HG02678 (cell line): ENCODE data around the gene DDX6.
"Not testable (repeated sequence)": the region's sequence is repeated elsewhere in the genome, so short reads cannot be mapped to it uniquely, and the experiment has no call there.

ENCODE experiments used
- ATAC-seq: cut with Tn5 transposase; IDR thresholded peaks from one replicate; pipeline ENCODE4 v1.9.1; 2021; ENCODE audit warnings: mild to moderate bottlenecking, moderate library complexity; ENCODE audit not compliant: unreplicated experiment

Gene DDX6

DNA sequence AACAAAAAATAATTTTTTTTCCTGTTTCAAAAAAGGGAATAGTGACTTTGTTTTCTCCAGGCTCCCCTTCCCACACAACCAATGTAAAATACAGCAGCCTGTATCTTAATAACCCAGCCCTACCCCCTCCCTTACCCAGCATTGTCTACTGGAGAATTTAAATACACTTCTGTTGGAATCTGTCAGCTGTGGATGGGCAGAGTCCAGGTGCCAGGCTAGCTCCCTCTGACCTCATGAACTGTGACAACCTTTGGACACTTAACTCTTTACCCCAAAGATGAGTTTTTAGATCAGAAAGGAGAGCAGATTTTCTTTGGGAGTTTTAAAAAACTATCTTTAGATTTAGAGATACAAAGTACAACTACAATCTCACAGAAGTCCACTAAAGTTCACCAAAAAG lies 42.9 kb downstream of the DDX6 start:
- no peak for ATAC-seq

- ATAC-seq, result no peak
Observed at GRCh38 chr11:118746988-118747585, 43.9 kb downstream of the DDX6 start.

DNA sequence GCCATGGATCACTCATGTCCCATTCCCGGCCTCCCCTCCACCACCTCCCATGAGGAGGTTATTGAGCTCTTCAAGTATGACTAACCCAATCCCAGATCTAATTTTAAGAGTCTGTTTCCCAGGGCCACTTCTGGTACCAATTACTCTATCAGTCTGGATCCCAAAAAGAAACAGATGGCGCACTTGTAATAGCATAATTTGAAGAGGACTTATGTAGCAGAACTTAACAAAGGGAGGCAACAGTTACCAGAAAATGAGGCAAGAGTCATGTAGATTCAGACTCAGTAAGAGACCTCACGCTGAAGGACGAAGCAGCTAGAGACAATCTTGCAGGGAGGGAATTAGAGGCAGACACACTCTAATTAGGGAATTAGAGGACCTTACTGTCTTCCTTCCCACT lies 46.9 kb downstream of the DDX6 start:
- ATAC-seq, result no peak

GRCh38 chr11:118742304-118742703 lies 48.7 kb downstream of the DDX6 start:
- ATAC-seq, result no peak

- ATAC-seq, result no peak
Observed at GRCh38 chr11:118740892-118741291, 50.1 kb downstream of the DDX6 start.

- no peak for ATAC-seq
Observed at GRCh38 chr11:118735203-118735602, 55.8 kb downstream of the DDX6 start.

DNA sequence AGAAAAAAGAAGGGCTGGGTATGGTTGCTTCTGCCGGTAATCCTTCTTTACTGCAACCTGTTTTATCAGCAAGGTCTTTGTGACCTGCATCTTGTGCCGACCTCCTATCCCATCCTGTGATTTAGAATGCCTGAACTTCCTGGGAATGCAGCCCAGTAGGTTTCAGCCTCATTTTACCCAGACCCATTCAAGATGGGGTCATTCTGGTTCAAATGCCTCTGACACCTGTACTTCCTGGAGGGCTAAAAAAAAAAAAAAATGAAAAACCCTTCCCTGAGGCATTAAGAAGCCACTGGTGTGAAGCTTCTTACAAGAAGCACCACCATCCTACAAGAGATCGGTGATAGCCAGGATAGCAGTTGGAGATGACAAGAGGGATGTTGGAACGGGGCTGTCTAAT lies 56.9 kb downstream of the DDX6 start:
- no peak for ATAC-seq

- ATAC-seq, result not testable (repeated sequence)
Observed at GRCh38 chr11:118729753-118730152, 61.2 kb downstream of the DDX6 start.

GRCh38 chr11:118728112-118728511 lies 62.9 kb downstream of the DDX6 start:
- ATAC-seq, result not testable (repeated sequence)

- not testable (repeated sequence) for ATAC-seq
Observed at GRCh38 chr11:118727721-118728066, 63.3 kb downstream of the DDX6 start.

DNA sequence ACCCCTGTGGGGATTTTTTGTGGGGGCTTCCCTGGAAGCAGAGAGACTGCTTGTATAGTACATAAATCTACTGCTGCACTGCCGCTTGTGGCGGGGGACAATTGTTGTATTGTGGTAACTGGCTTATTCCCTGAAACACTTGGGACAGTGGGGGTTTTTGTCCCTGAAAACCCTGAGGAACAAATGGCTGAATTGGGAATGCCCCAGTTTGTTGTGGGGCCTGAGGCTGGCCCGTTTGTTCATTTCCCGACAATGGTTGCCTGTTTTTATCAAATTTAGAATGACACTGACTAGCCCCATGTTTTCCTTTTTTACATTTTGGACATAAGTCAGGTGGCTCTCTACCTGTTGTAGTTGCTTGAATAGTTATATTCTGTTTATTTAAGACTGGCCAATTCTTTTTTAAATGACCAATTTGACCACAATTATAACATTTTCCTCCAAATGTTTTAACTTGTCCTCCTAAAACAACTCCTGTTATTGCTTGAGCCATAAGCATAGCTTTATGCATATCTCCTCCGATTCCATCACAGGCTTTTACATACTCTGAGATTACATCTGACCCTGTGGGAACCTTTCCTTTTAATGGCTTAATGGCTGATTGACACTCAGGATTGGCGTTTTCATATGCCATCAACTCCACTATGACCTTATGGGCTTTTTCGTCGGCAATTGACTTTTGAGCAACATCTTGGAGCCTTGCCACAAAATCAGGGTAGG lies 63.8 kb downstream of the DDX6 start:
- not testable (repeated sequence) for ATAC-seq

DNA sequence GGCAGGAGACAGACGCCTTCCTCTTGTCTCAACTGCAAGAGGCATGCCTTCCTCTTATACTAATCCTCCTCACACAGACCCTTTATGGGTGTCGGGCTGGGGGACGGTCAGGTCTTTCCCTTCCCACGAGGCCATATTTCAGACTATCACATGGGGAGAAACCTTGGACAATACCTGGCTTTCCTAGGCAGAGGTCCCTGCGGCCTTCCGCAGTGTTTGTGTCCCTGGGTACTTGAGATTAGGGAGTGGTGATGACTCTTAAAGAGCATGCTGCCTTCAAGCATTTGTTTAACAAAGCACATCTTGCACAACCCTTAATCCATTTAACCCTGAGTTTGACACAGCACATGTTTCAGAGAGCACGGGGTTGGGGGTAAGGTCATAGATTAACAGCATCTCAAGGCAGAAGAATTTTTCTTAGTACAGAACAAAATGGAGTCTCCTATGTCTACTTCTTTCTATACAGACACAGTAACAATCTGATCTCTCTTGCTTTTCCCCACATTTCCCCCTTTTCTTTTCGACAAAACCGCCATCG lies 69.4 kb downstream of the DDX6 start:
- not testable (repeated sequence) for ATAC-seq

- not testable (repeated sequence) for ATAC-seq
Observed at GRCh38 chr11:118720740-118721139, 70.2 kb downstream of the DDX6 start.

- ATAC-seq, result not testable (repeated sequence)
Observed at GRCh38 chr11:118720078-118720477, 70.9 kb downstream of the DDX6 start.

GRCh38 chr11:118718562-118718961 lies 72.4 kb downstream of the DDX6 start:
- not testable (repeated sequence) for ATAC-seq

DNA sequence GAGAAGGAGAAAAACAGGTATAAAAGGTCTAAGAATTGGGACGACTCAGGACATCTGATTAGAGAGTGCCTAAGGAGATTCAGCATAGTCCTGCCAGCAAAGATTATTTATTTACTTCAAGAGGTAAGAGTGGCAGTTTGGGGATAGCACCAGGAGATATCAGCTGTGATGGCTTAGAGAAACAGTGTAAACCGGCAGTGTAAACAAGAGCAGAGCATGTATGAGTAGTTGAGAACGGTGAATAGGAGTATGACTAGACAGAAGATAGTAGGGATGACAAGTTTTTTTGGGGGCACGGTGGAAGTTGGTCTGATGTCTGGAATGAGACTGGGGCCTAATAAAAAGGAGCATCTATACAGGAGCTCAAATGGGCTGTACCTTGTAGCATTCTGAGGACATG lies 73.2 kb downstream of the DDX6 start:
- not testable (repeated sequence) for ATAC-seq

- not testable (repeated sequence) for ATAC-seq
Observed at GRCh38 chr11:118717221-118717620, 73.7 kb downstream of the DDX6 start.

DNA sequence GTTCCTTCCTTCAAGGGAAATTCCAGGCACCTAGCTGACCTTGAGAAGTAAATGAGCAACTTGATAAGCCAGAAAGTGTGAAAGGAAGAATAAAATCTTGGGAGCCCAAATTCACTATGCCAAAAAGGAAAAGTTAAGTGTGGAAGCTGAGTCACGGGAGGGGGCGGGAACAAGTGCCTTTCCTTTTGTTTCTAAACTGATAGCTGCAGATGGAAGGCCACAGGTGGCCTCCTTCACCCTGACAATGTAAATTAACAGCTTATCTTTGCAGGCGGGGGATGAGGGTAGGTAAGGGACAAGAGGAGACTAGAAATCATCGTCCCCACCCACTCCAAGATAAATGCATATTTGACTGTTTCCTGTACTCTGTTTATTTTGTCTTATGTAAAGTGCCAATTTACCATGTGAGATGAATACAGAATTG lies 75.1 kb downstream of the DDX6 start:
- no peak for ATAC-seq

GRCh38 chr11:118715245-118715831 lies 75.6 kb downstream of the DDX6 start:
- peak; percentile 55 for ATAC-seq

DNA sequence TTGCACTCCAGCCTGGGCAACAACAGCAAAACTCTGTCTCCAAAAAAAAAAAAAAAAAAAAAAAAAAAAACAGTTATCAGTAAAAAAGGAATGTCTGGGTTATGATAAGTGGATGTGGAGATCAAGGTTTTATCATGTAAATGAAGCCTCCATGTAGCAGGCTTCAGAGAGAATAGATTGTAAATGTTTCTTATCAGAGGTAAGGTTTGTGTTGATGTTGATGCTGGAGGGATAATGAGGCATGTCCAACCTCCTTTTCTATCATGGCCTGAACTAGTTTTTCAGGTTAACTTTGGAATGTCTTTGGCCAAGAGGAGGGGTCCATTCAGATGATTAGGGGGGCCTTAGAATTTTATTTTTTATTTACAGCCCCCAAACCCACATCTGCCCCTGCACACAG lies 76.1 kb downstream of the DDX6 start:
- ATAC-seq, result no peak

GRCh38 chr11:118714416-118714815 lies 76.5 kb downstream of the DDX6 start:
- not testable (repeated sequence) for ATAC-seq

GRCh38 chr11:118708296-118708695 lies 82.7 kb downstream of the DDX6 start:
- no peak for ATAC-seq
